ENCODE data around the gene ZNF148.
"Not testable (repeated sequence)": the region's sequence is repeated elsewhere in the genome, so short reads cannot be mapped to it uniquely, and the experiment has no call there.

The ZNF148 gene

DNA sequence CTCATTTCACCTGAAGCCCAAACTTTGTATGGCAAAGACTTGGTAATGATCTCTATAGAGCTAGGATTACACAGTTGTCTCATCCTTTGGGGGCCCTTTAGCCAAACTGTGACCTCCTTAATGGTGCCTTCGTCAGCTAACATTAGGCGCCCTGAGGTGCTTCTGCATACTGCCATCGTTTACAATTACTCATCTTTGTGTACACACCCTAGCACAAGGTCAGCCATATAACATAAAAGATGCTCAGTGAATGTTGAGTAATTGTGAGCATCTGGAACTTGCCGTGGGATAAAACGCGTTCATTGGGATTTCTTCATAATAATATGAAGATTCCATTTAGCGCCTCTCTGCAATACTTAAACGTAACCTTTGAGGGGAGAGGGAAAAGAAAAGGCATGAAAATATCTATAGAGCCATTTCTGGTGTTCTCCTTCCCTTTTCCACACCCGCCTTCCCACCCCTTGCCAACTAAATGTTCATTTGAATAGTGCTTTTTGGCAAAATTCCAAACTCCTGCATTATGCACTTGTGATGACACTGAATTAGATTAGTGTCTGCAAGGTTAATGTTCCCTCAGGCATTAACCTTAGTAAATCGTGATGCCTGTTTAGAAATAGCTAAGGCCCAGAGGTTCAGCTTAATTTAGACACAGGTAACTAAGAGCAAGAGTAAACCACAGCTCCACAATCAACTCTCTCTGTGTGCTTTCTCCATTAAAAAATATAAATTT is 990 bp upstream of the ZNF148 start:
- peak; percentile 12 for DNase-seq (ENCODE audit: low spot score)

- DNase-seq (ENCODE audit: low spot score): peak; percentile 56
Observed at GRCh38 chr3:125374501-125374995, 577 bp downstream of the ZNF148 start.

DNA sequence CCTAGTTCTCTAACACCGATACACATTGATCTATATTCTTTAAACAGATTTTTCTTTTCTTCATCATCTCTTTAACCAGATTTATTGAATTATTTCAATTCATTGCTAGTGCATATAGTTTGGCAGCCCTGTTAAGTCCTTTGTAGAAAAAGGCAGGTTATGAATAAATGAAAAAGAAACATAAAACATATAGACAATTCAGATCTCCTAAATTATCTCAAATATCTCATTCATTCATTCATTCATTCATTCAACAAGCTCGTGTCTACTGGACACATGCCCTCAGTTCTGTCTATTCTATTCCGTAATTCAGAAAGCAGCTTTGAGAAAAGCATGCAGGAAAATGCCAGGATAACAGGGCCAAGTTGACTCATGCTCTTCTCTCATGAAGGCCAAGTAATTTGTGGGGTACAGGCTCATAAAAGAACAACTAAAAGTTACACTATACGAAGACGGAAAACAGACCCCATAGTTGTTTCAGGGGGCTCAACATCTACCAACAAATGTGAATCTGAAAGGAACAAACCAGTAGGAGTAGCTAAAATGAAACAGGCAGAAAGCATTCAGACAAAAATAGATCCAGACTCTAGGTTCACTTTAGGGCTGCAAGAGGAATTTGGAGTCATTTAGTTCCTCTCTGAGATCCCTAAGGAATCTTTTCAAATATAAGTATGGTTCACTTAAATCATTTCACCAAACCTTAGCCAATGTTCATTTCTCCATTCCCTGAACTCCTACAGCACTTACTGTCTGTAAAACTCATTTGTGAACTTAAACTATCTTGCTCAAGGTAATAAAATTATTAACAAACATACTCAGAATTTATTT is 7.5 kb downstream of the ZNF148 start:
- peak; percentile 62 for DNase-seq (ENCODE audit: low spot score)

- no peak for DNase-seq (ENCODE audit: low spot score)
Observed at GRCh38 chr3:125366132-125366531, 9.0 kb downstream of the ZNF148 start.

DNA sequence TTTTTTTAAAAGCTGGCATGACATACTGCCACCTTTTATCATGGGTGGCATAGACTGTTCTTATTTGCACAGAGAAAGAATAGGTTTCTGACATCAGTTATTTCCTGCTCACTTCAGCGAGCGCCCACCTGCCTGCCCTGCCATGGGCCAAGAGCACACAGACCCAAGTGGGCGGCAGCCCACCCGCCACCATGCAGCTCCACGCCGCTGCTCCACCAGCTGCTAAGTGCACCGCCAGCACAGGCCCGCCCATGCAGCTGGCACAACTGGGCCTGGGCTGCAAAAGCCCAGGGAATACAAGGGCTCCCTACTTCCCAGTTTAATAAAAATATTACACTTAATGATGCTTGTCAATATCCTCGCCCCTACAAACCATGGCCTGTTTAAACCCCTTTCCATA is 15.4 kb downstream of the ZNF148 start:
- no peak for DNase-seq (ENCODE audit: low spot score)

DNA sequence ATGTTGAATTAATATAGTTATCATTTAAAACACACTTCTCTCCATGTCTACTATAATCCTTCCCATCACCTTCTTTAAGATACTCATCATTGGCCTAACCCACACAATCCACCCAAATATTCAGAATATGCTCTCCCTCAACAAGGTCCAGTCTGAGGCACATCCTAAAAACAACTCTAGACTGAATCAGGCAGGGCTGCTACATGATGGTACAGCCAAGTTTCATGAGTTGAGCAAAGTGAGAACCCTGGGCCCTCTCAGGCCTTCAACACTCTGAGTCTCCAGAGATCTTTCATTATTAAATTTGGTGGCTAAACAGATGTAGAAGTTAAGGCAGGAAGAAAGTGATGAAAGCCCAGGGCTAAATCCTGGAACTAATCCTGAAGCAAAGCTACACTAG is 16.2 kb downstream of the ZNF148 start:
- DNase-seq (ENCODE audit: low spot score): peak; percentile 15

DNA sequence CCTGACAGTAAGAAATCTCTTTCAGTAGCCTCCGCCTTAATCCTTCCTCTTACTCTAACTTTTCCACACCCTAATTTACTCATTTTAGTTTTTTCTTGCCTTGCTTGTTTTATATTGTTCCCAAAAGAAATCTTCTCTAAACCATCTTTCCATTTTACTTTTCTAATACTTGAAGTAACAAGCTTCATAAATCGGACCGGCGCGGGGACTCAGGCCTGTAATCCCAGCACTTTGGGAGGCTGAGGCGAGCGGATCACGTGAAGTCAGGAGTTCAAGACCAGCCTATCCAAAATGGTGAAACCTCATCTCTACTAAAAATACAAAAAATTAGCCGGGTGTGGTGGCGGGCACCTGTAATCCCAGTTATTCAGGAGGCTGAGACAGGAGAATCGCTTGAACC is 17.3 kb downstream of the ZNF148 start:
- DNase-seq (ENCODE audit: low spot score): no peak

GRCh38 chr3:125357032-125357658 is 18.0 kb downstream of the ZNF148 start:
- peak; percentile 78 for DNase-seq (ENCODE audit: low spot score)

DNA sequence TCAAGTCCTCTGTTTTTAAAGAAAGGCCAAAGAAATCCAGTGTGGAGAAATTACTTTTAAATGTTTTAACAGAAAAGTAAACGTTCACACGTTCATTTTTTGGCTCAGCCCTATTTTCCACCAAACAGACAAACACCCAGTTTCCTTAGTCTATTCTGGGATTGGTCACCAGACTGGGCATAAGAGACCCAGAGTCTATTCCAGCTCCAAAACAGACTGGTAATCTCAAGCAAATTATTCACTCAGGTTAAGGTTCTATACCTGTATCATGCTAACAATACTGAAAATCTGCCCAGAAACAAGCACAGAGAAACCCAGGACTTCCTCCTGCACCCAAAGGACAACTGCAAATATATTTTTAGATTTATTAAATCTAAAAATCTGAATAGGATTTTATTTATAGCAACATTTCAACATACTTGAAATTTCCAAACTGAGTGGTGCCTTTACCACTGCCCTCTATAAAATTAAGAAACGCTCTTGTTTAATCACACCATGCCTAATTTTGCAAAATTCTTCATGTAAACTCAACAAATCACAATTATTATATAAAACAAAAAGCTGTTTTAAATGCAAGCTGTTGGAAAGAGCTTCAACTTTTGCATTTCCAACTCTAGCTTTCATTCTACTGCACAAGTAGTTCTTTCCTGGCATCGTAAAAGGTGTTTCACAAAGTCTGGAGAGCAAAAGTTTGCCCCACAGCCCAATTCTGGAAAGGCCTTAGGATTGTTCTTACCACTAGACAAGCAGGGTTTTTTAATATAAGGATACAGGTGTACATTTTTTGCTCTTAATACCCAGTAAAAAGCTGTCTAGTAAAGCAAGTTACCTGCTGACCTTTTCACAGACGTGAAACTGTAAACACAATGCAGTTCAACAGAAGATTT is 18.7 kb downstream of the ZNF148 start:
- no peak for DNase-seq (ENCODE audit: low spot score)

DNA sequence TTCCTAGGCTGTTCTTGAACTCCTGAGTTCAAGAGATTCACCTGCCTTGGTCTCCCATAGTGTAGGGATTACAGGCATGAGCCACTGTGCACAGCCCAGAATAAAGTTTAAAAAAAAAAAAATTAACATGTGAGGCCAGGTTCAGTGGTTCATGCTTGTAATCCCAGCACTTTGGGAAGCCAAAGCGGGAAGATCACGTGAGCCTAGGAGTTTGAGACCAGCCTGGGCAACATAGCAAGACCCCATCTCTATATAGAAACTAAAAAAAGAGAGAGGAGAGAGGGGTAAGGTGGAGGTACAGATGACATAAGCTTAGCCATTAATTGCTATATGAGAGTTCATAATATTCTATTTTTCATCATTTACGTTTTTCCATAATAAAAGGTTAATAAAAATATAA is 21.5 kb downstream of the ZNF148 start:
- DNase-seq (ENCODE audit: low spot score): no peak

DNA sequence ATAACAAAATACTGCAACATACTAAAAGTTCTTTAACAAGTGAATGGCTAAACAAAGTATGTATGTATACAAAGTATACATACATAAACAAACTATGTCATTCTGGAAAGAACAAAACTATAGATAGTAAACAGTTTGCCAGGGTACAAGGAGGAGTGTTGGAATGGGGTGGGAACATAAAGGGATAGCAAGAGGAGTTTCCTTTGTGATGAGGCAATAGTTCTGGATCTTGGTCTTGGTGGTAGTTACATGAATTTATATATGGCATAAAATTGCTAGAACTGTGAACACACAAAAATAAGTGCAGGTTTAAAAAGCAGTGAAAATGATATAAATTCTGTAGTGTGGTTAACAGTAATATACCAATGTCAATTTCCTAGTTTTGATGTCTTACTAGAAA is 22.0 kb downstream of the ZNF148 start:
- no peak for DNase-seq (ENCODE audit: low spot score)

GRCh38 chr3:125351814-125352456 is 23.2 kb downstream of the ZNF148 start:
- no peak for DNase-seq (ENCODE audit: low spot score)

DNA sequence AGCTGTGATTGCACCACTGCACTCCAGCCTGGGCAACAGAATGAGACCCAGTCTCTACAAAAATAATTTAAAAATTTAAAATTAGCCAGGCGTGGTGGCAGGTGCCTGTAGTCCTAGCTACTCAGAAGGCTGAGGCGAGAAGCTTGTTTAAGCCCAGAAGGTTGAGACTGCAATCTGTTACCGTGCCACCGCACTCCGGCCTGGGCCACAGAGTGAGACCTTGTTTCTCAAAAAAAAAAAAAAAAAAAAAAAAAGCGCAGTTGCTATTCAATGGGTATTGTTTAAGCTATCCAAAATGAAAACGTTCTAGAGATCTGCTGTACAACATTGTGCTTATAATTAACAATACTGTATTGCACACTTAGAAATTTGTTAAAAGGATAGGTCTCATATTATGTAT is 24.0 kb downstream of the ZNF148 start:
- DNase-seq (ENCODE audit: low spot score): no peak

GRCh38 chr3:125350597-125350996 is 24.5 kb downstream of the ZNF148 start:
- DNase-seq (ENCODE audit: low spot score): no peak

GRCh38 chr3:125349556-125350165 is 25.5 kb downstream of the ZNF148 start:
- no peak for DNase-seq (ENCODE audit: low spot score)

DNA sequence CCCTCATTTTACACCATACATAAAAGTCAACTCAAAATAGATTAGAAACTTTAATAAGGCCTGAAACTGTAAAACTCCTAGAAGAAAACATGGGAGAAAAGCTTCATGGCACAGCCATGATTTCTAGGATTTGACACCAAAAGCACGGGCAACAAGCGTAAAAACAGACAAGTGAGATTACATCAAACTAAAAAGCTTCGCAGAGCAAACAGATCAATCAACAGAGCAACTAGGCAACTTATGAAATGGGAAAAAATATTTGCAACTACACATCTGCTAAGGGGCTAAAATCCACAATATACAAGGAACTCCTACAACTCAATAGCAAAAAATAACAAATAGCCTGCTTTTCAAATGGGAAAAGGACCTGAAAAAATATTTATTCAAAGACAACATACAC is 26.1 kb downstream of the ZNF148 start:
- DNase-seq (ENCODE audit: low spot score): no peak

- DNase-seq (ENCODE audit: low spot score): not testable (repeated sequence)
Observed at GRCh38 chr3:125343367-125343766, 31.8 kb downstream of the ZNF148 start.

GRCh38 chr3:125340121-125340520 is 35.0 kb downstream of the ZNF148 start:
- DNase-seq (ENCODE audit: low spot score): no peak

- no peak for DNase-seq (ENCODE audit: low spot score)
Observed at GRCh38 chr3:125337506-125337905, 37.6 kb downstream of the ZNF148 start.

GRCh38 chr3:125334675-125335560 is 40.2 kb downstream of the ZNF148 start:
- DNase-seq (ENCODE audit: low spot score): no peak
